Sigmoid colon (tissue), 4 donors: ENCODE results near the gene LXN.

Experiments used
- EP300 ChIP-seq, 4 donors: sonication (generic); formaldehyde crosslinking; IDR thresholded peaks; one replicate each; pipeline ENCODE4 v1.6.1; 2017; ENCODE audit warnings: antibody characterized with exemption in 4 of 4
- POLR2A ChIP-seq, 2 donors: fragments of 450-650 bp; IDR thresholded peaks; one replicate each; pipeline ENCODE4 v1.6.1; 2016; ENCODE audit warnings: antibody characterized with exemption in 2 of 2, mild to moderate bottlenecking in 2 of 2, moderate library complexity in 2 of 2
- POLR2AphosphoS5 ChIP-seq, 4 donors: sonication (generic); formaldehyde crosslinking; IDR thresholded peaks; one replicate each; pipeline ENCODE4 v1.6.1; 2017; ENCODE audit warnings: antibody characterized with exemption in 4 of 4
- TF ChIP-seq, protein P1 (sequence below), 4 experiments: fragments of 450-650 bp in 3 of 4; fragments of 200-600 bp in 1 of 4; IDR thresholded peaks; one replicate each; pipeline ENCODE4 v1.5.1; 2016 to 2019; ENCODE audit warnings: antibody characterized with exemption in 4 of 4, mild to moderate bottlenecking in 3 of 4, moderate library complexity in 2 of 4

DNA sequence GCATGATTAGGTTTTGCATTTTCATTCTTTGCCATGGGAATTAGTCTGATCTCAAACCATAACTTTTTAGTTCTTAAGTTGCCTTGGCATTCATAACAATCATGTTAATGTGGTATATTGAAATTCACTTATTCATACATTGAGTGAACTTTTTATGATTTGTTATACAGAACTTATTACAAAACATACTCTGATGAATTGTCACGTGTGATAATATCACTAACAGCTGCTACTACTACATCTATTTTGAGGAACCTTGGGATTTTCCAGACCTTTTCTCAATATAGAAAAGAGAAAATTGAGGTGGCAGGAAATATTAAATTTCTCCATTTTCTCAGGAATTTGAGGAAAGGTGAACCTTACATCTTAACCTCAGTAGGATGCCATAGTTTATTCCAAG lies 9.2 kb downstream of the LXN start:
- TF ChIP-seq POLR2AphosphoS5 (IDR thresholded peaks at IDR 0.05) (no peak), EP300 (IDR thresholded peaks at IDR 0.05) (no peak), POLR2A (IDR thresholded peaks at IDR 0.05) (no peak)
- TF ChIP-seq, protein P1, sequence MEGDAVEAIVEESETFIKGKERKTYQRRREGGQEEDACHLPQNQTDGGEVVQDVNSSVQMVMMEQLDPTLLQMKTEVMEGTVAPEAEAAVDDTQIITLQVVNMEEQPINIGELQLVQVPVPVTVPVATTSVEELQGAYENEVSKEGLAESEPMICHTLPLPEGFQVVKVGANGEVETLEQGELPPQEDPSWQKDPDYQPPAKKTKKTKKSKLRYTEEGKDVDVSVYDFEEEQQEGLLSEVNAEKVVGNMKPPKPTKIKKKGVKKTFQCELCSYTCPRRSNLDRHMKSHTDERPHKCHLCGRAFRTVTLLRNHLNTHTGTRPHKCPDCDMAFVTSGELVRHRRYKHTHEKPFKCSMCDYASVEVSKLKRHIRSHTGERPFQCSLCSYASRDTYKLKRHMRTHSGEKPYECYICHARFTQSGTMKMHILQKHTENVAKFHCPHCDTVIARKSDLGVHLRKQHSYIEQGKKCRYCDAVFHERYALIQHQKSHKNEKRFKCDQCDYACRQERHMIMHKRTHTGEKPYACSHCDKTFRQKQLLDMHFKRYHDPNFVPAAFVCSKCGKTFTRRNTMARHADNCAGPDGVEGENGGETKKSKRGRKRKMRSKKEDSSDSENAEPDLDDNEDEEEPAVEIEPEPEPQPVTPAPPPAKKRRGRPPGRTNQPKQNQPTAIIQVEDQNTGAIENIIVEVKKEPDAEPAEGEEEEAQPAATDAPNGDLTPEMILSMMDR (IDR thresholded peaks at IDR 0.05): no peak
